ENCODE measurements around the gene KRT25.

KRT25 gene, protein sequence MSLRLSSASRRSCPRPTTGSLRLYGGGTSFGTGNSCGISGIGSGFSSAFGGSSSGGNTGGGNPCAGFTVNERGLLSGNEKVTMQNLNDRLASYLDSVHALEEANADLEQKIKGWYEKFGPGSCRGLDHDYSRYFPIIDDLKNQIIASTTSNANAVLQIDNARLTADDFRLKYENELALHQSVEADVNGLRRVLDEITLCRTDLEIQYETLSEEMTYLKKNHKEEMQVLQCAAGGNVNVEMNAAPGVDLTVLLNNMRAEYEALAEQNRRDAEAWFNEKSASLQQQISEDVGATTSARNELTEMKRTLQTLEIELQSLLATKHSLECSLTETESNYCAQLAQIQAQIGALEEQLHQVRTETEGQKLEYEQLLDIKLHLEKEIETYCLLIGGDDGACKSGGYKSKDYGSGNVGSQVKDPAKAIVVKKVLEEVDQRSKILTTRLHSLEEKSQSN

DNA sequence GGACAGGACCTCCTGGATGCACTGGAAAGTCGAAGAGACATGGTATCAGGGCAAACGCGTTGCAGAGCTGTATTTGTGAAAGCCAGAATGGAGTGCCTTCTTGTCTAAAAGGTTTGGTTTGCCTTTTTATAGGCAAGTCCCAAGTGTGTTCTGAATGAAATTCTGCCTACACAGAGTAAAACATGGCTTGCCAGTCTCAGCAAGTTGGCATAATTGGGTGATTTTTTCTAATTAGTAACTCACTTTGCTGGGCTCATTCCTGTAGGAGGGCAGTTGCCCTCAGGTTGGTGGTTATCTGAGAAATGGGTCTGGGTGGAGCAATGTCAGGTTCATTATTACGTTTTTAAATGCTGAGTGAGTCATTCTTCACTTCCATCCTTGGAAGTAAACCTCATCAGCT lies at the start of gene KRT25:
KRT25 (minus strand) TSS at position 101 of the 400 bp plus-strand sequence; CDS start at position 41, 60 bp downstream.
- TF ChIP-seq, protein P1, sequence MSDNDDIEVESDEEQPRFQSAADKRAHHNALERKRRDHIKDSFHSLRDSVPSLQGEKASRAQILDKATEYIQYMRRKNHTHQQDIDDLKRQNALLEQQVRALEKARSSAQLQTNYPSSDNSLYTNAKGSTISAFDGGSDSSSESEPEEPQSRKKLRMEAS (IDR thresholded peaks at IDR 0.05; ENCODE audit: low read depth, low read length), result no peak
- no peak for TF ChIP-seq MYC (IDR thresholded peaks at IDR 0.05; ENCODE audit: low read depth, low read length)
- TF ChIP-seq, protein P2, sequence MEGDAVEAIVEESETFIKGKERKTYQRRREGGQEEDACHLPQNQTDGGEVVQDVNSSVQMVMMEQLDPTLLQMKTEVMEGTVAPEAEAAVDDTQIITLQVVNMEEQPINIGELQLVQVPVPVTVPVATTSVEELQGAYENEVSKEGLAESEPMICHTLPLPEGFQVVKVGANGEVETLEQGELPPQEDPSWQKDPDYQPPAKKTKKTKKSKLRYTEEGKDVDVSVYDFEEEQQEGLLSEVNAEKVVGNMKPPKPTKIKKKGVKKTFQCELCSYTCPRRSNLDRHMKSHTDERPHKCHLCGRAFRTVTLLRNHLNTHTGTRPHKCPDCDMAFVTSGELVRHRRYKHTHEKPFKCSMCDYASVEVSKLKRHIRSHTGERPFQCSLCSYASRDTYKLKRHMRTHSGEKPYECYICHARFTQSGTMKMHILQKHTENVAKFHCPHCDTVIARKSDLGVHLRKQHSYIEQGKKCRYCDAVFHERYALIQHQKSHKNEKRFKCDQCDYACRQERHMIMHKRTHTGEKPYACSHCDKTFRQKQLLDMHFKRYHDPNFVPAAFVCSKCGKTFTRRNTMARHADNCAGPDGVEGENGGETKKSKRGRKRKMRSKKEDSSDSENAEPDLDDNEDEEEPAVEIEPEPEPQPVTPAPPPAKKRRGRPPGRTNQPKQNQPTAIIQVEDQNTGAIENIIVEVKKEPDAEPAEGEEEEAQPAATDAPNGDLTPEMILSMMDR (IDR thresholded peaks at IDR 0.05; ENCODE audit: low read depth, low read length), result no peak
- no peak for TF ChIP-seq POLR2A (IDR thresholded peaks at IDR 0.05; ENCODE audit: extremely low read depth, insufficient read length)
- no peak for DNase-seq (ENCODE audit: low read depth)
- H3K4me3 ChIP-seq (ENCODE audit: low read depth, low read length), result no peak within 1 kb of the TSS

DNA sequence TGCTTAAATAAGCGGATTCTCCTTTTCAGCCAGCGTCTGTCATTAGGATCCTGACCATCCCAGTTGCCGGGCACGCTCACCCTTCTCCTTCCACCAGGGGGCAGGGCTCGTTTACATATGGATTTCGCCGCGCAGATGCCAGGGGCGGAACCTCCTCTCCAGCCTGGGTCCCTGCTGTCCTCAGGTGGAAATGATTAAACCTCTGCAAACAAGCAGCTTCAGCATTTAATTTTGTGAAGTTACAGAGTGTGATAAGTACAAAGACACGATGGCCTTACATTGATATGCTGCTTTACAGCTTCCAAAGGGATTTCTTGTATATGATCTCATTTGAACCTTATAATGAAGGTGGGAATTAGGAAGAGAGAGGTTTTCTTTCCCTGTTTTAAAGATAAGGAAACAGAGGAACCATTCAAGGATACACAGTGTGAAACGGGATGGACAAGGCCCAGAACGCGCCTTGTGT lies 48.5 kb upstream of the KRT25 start:
- TF ChIP-seq, protein P1 (IDR thresholded peaks at IDR 0.05; ENCODE audit: low read depth, low read length), result 0 out of 2 replicates have a peak, but pooled peaks have one; percentile 31
- TF ChIP-seq, protein P2 (IDR thresholded peaks at IDR 0.05; ENCODE audit: low read depth, low read length), result peak; percentile 88
- no peak for TF ChIP-seq POLR2A (IDR thresholded peaks at IDR 0.05; ENCODE audit: extremely low read depth, insufficient read length)
- peak; percentile 66 for DNase-seq (ENCODE audit: low read depth)
- H3K4me3 ChIP-seq (ENCODE audit: low read depth, low read length), result no peak overlapping the region

DNA sequence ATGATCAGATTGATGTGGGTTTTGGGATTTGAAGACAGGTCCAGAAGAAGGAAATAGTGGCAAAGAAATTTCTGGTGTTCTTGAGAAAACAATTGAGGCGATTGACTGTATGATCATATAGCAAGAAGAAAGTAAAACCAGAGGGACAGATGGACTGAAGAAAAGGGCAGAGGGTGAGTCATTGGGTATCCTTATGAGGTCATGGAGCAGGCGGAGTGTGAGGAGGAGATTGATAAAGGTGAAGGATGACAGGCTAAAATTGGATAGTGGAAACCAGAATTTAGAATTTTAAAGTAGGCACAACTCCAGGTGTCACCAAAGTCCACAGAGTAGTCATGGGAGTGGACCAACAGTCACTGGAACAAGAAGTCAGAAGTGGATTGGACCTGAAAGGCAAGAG lies 46.0 kb upstream of the KRT25 start:
- H3K4me3 ChIP-seq (ENCODE audit: low read depth, low read length), result no peak overlapping the region
- TF ChIP-seq MYC (IDR thresholded peaks at IDR 0.05; ENCODE audit: low read depth, low read length), result no peak
- TF ChIP-seq POLR2A (IDR thresholded peaks at IDR 0.05; ENCODE audit: extremely low read depth, insufficient read length), result no peak
- TF ChIP-seq, protein P2 (IDR thresholded peaks at IDR 0.05; ENCODE audit: low read depth, low read length), result no peak
- TF ChIP-seq, protein P1 (IDR thresholded peaks at IDR 0.05; ENCODE audit: low read depth, low read length), result no peak
- DNase-seq (ENCODE audit: low read depth), result no peak

DNA sequence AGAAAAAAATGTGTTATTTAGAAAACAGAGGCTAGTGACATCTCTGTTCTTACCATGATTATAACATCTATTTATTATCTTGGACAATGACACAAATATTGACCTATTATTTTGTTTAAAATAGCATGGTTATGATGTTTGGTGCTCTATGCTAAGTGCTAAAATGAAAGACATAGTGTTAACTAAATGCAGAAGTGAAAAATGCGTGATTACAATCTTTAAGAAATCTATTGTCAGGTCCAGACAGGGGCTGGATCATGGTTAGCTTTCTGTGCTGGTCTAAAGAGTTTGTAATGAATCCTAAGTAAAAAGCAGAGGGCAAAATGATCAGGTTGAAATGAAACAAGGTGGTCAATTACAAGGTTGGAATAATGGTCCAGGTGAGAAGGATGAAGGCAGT lies 45.2 kb upstream of the KRT25 start:
- no peak for DNase-seq (ENCODE audit: low read depth)
- H3K4me3 ChIP-seq (ENCODE audit: low read depth, low read length), result no peak overlapping the region
- TF ChIP-seq MYC (IDR thresholded peaks at IDR 0.05; ENCODE audit: low read depth, low read length) (no peak), POLR2A (IDR thresholded peaks at IDR 0.05; ENCODE audit: extremely low read depth, insufficient read length) (no peak)
- TF ChIP-seq, protein P2 (IDR thresholded peaks at IDR 0.05; ENCODE audit: low read depth, low read length), result no peak
- TF ChIP-seq, protein P1 (IDR thresholded peaks at IDR 0.05; ENCODE audit: low read depth, low read length), result no peak

DNA sequence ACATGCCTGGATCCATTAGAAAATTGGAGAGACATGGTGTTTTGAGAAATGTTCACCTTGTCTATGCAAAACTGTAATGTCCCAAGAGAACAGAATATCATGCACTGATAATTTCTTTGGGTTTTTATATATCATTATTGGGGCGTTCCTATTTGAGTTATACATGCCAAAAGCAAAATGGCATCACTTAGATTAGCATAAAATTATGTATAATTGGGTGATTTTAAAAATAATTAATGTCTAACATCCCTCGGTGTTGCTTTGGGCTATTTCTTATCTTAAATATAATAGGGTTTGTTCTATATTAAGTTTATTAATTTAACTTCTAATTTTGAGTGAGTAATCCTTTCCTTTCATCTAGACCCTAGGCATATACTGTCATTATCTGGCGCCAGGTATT lies 44.7 kb upstream of the KRT25 start, which contains the start of gene KRT28:
KRT28 (minus strand) TSS at position 101 of the 400 bp plus-strand sequence; CDS start at position 35, 66 bp downstream.
- DNase-seq (ENCODE audit: low read depth), result no peak
- TF ChIP-seq POLR2A (IDR thresholded peaks at IDR 0.05; ENCODE audit: extremely low read depth, insufficient read length) (no peak), MYC (IDR thresholded peaks at IDR 0.05; ENCODE audit: low read depth, low read length) (no peak)
- TF ChIP-seq, protein P2 (IDR thresholded peaks at IDR 0.05; ENCODE audit: low read depth, low read length), result no peak
- TF ChIP-seq, protein P1 (IDR thresholded peaks at IDR 0.05; ENCODE audit: low read depth, low read length), result no peak
- H3K4me3 ChIP-seq (ENCODE audit: low read depth, low read length), result no peak within 1 kb of the TSS
